KMS-11 (cell line): ENCODE results near the gene DSG2.

Experiments
- H2AFZ ChIP-seq: fragments of 200-600 bp; sonication (generic); 2 replicates; pipeline ENCODE4 v1.6.1; 2016; ENCODE audit warnings: antibody characterized with exemption, mixed run types, low read depth
- H3K27ac ChIP-seq: fragments of 200-600 bp; sonication (generic); 2 replicates; pipeline ENCODE4 v1.6.1; 2016; ENCODE audit warnings: mild to moderate bottlenecking, mixed run types
- H3K27me3 ChIP-seq: fragments of 200-600 bp; sonication (generic); 2 replicates; pipeline ENCODE4 v1.6.1; 2017; ENCODE audit warnings: mild to moderate bottlenecking, low read depth, mixed run types, moderate library complexity; ENCODE audit not compliant: insufficient read depth
- H3K36me3 ChIP-seq: fragments of 200-600 bp; sonication (generic); 2 replicates; pipeline ENCODE4 v1.6.1; 2017; ENCODE audit warnings: mild to moderate bottlenecking, mixed run types; ENCODE audit not compliant: insufficient read depth
- H3K4me1 ChIP-seq: fragments of 200-600 bp; sonication (generic); 2 replicates; pipeline ENCODE4 v1.6.1; 2016; ENCODE audit warnings: mild to moderate bottlenecking, low read depth, mixed run types; ENCODE audit not compliant: poor library complexity, severe bottlenecking
- H3K4me2 ChIP-seq: fragments of 200-600 bp; sonication (generic); 2 replicates; pipeline ENCODE4 v1.7.0; 2016; ENCODE audit warnings: mild to moderate bottlenecking, mixed run types
- H3K4me3 ChIP-seq: fragments of 200-600 bp; sonication (generic); IDR thresholded peaks from 2 replicates; pipeline ENCODE4 v1.6.1; 2017; ENCODE audit warnings: low read depth, low read length, mixed read lengths; ENCODE audit not compliant: insufficient read depth
- H3K79me2 ChIP-seq: fragments of 200-600 bp; sonication (generic); 2 replicates; pipeline ENCODE4 v1.6.1; 2016; ENCODE audit warnings: low read depth, mixed run types; ENCODE audit not compliant: insufficient read depth
- H3K9ac ChIP-seq: fragments of 200-600 bp; sonication (generic); 2 replicates; pipeline ENCODE4 v1.6.1; 2016; ENCODE audit warnings: mild to moderate bottlenecking, mixed run types
- H4K20me1 ChIP-seq: fragments of 200-600 bp; sonication (generic); 2 replicates; pipeline ENCODE4 v1.6.1; 2016; ENCODE audit warnings: mild to moderate bottlenecking, mixed run types; ENCODE audit not compliant: insufficient read depth
- CTCF ChIP-seq: fragments of 200-600 bp; sonication (generic); conservative IDR thresholded peaks from 2 replicates; pipeline ENCODE4 v1.6.1; 2017; ENCODE audit warnings: low read depth, mild to moderate bottlenecking, antibody characterized with exemption, low read length, moderate library complexity, mixed read lengths

The DSG2 gene

GRCh38 chr18:31586616-31587015 lies 88.6 kb downstream of the DSG2 start:
- Histone ChIP-seq H3K27ac (no peak overlapping the region), H3K36me3 (no peaks in the 10 kb centered on the region), H3K79me2 (no peaks in the 10 kb centered on the region), H3K27me3 (no peaks in the 10 kb centered on the region), H3K9ac (no peak overlapping the region), H3K4me1 (no peaks in the 10 kb centered on the region), H3K4me2 (no peak overlapping the region), H2AFZ (no peak overlapping the region), H3K4me3 (no peak overlapping the region), H4K20me1 (no peaks in the 10 kb centered on the region)
- no peak for TF ChIP-seq CTCF

GRCh38 chr18:31587529-31587928 lies 89.6 kb downstream of the DSG2 start:
- no peak for TF ChIP-seq CTCF
- H3K79me2 ChIP-seq: no peaks in the 10 kb centered on the region
- no peak overlapping the region for H3K9ac ChIP-seq
- no peak overlapping the region for H3K4me2 ChIP-seq
- no peaks in the 10 kb centered on the region for H3K4me1 ChIP-seq
- H4K20me1 ChIP-seq: no peaks in the 10 kb centered on the region
- no peak overlapping the region for H3K27ac ChIP-seq
- no peak overlapping the region for H2AFZ ChIP-seq
- no peak overlapping the region for H3K4me3 ChIP-seq
- no peaks in the 10 kb centered on the region for H3K36me3 ChIP-seq
- no peaks in the 10 kb centered on the region for H3K27me3 ChIP-seq

- no peaks in the 10 kb centered on the region for H3K27me3 ChIP-seq
- no peak overlapping the region for H3K4me2 ChIP-seq
- H2AFZ ChIP-seq: no peak overlapping the region
- H4K20me1 ChIP-seq: no peaks in the 10 kb centered on the region
- H3K79me2 ChIP-seq: no peaks in the 10 kb centered on the region
- H3K9ac ChIP-seq: no peak overlapping the region
- no peaks in the 10 kb centered on the region for H3K36me3 ChIP-seq
- no peak for TF ChIP-seq CTCF
- no peak overlapping the region for H3K4me3 ChIP-seq
- H3K4me1 ChIP-seq: no peaks in the 10 kb centered on the region
- no peak overlapping the region for H3K27ac ChIP-seq
These were observed 92.6 kb downstream of the DSG2 start for GRCh38 chr18:31590570-31590969.

- no peak overlapping the region for H2AFZ ChIP-seq
- no peaks in the 10 kb centered on the region for H3K36me3 ChIP-seq
- no peaks in the 10 kb centered on the region for H3K79me2 ChIP-seq
- H3K27ac ChIP-seq: no peak overlapping the region
- no peak overlapping the region for H3K4me3 ChIP-seq
- TF ChIP-seq CTCF: no peak
- no peaks in the 10 kb centered on the region for H3K27me3 ChIP-seq
- H3K9ac ChIP-seq: no peak overlapping the region
- H4K20me1 ChIP-seq: no peaks in the 10 kb centered on the region
- no peaks in the 10 kb centered on the region for H3K4me1 ChIP-seq
- H3K4me2 ChIP-seq: no peak overlapping the region
These were observed 93.1 kb downstream of the DSG2 start for GRCh38 chr18:31591113-31591512.

GRCh38 chr18:31591628-31592027 lies 93.7 kb downstream of the DSG2 start, which contains the start of gene TTR:
TSS of gene TTR (plus strand) at chr18:31591877. CDS start at chr18:31591903, 26 bp downstream.
- Histone ChIP-seq H3K9ac (no peak within 1 kb of the TSS), H3K4me3 (no peak within 1 kb of the TSS), H3K27me3 (no peaks in the 10 kb centered on the region), H3K36me3 (no peaks in the 10 kb centered on the region), H3K4me2 (no peak within 1 kb of the TSS), H4K20me1 (no peaks in the 10 kb centered on the region), H3K4me1 (no peaks in the 10 kb centered on the region), H3K27ac (no peak within 1 kb of the TSS), H3K79me2 (no peaks in the 10 kb centered on the region), H2AFZ (no peak within 1 kb of the TSS)
- no peak for TF ChIP-seq CTCF
